ENCODE results near the gene ERF.

Gene ERF

DNA sequence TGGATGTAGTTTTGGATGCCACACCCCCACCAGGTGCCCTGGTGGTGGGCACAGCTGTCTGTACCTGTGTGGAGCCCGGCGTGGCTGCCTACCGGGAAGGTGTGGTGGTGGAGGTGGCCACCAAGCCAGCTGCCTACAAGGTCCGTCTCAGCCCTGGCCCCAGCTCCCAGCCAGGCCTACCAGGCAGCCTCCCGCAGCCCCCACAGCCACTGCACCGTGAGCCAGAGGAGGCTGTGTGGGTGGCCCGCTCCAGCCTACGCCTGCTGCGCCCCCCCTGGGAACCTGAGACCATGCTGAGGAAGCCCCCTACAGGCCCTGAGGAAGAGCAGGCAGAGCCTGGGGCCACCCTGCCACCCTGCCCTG is 17.6 kb upstream of the ERF start:
- TF ChIP-seq, protein P1, sequence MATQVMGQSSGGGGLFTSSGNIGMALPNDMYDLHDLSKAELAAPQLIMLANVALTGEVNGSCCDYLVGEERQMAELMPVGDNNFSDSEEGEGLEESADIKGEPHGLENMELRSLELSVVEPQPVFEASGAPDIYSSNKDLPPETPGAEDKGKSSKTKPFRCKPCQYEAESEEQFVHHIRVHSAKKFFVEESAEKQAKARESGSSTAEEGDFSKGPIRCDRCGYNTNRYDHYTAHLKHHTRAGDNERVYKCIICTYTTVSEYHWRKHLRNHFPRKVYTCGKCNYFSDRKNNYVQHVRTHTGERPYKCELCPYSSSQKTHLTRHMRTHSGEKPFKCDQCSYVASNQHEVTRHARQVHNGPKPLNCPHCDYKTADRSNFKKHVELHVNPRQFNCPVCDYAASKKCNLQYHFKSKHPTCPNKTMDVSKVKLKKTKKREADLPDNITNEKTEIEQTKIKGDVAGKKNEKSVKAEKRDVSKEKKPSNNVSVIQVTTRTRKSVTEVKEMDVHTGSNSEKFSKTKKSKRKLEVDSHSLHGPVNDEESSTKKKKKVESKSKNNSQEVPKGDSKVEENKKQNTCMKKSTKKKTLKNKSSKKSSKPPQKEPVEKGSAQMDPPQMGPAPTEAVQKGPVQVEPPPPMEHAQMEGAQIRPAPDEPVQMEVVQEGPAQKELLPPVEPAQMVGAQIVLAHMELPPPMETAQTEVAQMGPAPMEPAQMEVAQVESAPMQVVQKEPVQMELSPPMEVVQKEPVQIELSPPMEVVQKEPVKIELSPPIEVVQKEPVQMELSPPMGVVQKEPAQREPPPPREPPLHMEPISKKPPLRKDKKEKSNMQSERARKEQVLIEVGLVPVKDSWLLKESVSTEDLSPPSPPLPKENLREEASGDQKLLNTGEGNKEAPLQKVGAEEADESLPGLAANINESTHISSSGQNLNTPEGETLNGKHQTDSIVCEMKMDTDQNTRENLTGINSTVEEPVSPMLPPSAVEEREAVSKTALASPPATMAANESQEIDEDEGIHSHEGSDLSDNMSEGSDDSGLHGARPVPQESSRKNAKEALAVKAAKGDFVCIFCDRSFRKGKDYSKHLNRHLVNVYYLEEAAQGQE (IDR thresholded peaks at IDR 0.05; ENCODE audit: insufficient read depth in 1 of 2, low read depth in 2 of 2, low read length in 2 of 2) = no peak
- TF ChIP-seq POLR2AphosphoS5 (IDR thresholded peaks at IDR 0.05; ENCODE audit: low read depth, low read length) (no peak), SIN3A (IDR thresholded peaks at IDR 0.05; ENCODE audit: borderline replicate concordance, insufficient read depth, low read length) (no peak), TAF1 (IDR thresholded peaks at IDR 0.05; ENCODE audit: borderline replicate concordance, insufficient read depth, low read length) (no peak), FOXP2 (optimal IDR thresholded peaks at IDR 0.05; ENCODE audit: borderline replicate concordance, extremely low read depth, extremely low read length, insufficient read depth) (no peak)

DNA sequence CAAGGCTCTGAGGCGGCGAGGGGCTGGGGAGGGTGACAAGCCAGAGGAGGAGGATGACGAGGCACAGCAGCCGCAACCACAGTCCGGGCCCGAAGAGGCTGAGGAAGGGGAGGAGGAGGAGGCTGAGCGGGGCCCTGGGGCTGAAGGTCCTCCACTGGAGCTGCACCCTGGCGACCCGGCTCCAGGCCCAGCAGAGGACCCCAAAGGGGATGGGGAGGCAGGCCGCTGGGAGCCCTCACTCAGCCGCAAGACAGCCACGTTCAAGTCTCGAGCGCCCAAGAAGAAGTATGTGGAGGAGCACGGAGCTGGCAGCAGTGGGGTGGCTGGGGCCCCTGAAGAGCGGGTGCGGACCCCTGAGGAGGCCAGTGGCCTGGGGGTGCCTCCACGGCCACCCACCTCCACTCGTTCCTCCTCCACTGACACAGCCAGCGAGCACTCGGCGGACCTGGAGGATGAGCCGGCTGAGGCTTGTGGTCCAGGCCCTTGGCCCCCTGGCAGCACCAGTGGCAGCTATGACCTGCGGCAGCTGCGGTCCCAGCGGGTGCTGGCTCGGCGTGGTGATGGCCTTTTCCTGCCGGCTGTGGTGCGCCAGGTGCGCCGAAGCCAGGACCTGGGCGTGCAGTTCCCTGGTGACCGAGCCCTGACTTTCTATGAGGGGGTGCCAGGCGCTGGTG is 17.1 kb upstream of the ERF start:
- TF ChIP-seq FOXP2 (optimal IDR thresholded peaks at IDR 0.05; ENCODE audit: borderline replicate concordance, extremely low read depth, extremely low read length, insufficient read depth) (no peak), POLR2AphosphoS5 (IDR thresholded peaks at IDR 0.05; ENCODE audit: low read depth, low read length) (no peak), SIN3A (IDR thresholded peaks at IDR 0.05; ENCODE audit: borderline replicate concordance, insufficient read depth, low read length) (no peak), TAF1 (IDR thresholded peaks at IDR 0.05; ENCODE audit: borderline replicate concordance, insufficient read depth, low read length) (no peak)
- TF ChIP-seq, protein P1 (IDR thresholded peaks at IDR 0.05; ENCODE audit: insufficient read depth in 1 of 2, low read depth in 2 of 2, low read length in 2 of 2) = no peak

DNA sequence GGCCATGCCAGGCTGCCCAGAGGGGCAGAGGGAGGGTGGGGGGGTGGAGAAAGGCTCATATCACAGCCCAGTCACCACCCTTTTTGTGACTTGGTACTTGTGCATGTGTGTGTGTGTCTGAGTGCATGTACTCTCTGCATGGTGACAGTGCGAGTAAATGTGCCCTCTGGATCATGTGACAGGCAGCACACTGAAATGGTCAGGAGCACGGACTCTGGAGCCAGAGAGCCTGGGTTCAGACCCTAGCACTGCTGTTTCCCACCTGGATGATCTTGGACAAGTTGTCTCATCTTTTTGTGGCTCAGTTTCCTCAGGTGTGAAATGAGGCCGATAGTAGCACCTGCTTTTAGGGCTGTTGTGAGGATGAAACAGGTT is 16.1 kb upstream of the ERF start:
- no peak for TF ChIP-seq FOXP2 (optimal IDR thresholded peaks at IDR 0.05; ENCODE audit: borderline replicate concordance, extremely low read depth, extremely low read length, insufficient read depth)
- no peak for TF ChIP-seq TAF1 (IDR thresholded peaks at IDR 0.05; ENCODE audit: borderline replicate concordance, insufficient read depth, low read length)
- TF ChIP-seq, protein P1 (IDR thresholded peaks at IDR 0.05; ENCODE audit: insufficient read depth in 1 of 2, low read depth in 2 of 2, low read length in 2 of 2) = no peak
- TF ChIP-seq SIN3A (IDR thresholded peaks at IDR 0.05; ENCODE audit: borderline replicate concordance, insufficient read depth, low read length) = no peak
- TF ChIP-seq POLR2AphosphoS5 (IDR thresholded peaks at IDR 0.05; ENCODE audit: low read depth, low read length) = no peak

DNA sequence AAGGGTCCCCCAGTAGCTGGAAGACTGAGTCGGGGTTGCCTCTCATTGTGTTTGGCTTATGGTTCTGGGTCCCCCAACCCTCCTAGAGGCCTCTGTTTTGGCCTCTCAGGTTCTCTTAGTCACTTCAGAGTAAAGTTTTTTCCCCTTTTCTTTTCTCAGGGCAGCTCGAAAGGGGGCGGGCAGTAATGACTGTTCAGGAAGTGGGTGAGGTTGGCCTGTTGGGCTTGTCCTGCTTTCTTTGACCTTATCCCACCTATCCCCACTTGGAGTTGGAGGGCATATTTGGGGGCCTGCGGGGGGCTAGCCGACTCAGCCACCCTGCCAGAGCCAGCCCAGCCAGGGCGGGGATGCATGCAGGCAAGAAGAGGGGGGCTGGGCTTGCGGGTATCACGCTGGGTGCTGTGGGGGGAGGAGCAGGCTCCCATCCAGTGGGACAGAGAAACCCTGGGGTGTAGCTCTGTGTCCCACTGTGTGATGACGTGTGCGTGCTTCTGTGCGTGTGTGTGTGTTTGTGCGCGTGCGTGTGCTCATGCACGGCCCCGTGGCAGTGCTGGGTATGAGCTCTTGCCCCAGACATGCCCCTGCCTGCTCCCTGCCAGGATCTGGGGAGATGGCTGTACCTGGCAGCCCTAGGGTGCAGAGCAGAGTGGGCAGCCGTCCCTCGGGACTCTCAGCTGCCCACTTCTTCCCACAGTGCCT is 15.6 kb upstream of the ERF start:
- TF ChIP-seq FOXP2 (optimal IDR thresholded peaks at IDR 0.05; ENCODE audit: borderline replicate concordance, extremely low read depth, extremely low read length, insufficient read depth) (no peak), SIN3A (IDR thresholded peaks at IDR 0.05; ENCODE audit: borderline replicate concordance, insufficient read depth, low read length) (no peak), POLR2AphosphoS5 (IDR thresholded peaks at IDR 0.05; ENCODE audit: low read depth, low read length) (peak; percentile 67; the same call in 1 of the 2 replicates), TAF1 (IDR thresholded peaks at IDR 0.05; ENCODE audit: borderline replicate concordance, insufficient read depth, low read length) (no peak)
- TF ChIP-seq, protein P1 (IDR thresholded peaks at IDR 0.05; ENCODE audit: insufficient read depth in 1 of 2, low read depth in 2 of 2, low read length in 2 of 2) = no peak

Data from PFSK-1 (cell line).